ENCODE measurements around the gene COP1. TPM values are rescaled to one million over a fixed set of nuclear protein-coding genes. Genes with fewer than 3 reads are reported as not detected.

Gene COP1
- polyA plus RNA-seq, 1 experiment = 43.7 TPM

GRCh38 chr1:175914115-175914514 is 293.0 kb downstream of the COP1 start:
- no peak overlapping the region for H3K27ac ChIP-seq (ENCODE audit: low read depth, low read length)
- DNase-seq (ENCODE audit: low read depth, low spot score) = no peak
- no peak for TF ChIP-seq CTCF (IDR thresholded peaks at IDR 0.05; ENCODE audit: low read depth, low read length)
- ChIA-PET CTCF (interaction anchor here (1.0 to 1.8 kb wide), 2 partner anchors 26 to 27 kb away, joined by 3 to 4 read pairs; no protein-coding TSS in a partner anchor), POLR2A (no interaction called here)
- H3K9me3 ChIP-seq (ENCODE audit: control insufficient read depth, insufficient read depth, low read length) = no peaks in the 10 kb centered on the region
- H3K4me3 ChIP-seq (ENCODE audit: low read depth, low read length) = no peak overlapping the region
- no peaks in the 10 kb centered on the region for H3K27me3 ChIP-seq (ENCODE audit: control insufficient read depth, insufficient read depth, low read length)

GRCh38 chr1:175911138-175911537 is 295.9 kb downstream of the COP1 start:
- Histone ChIP-seq H3K9me3 (ENCODE audit: control insufficient read depth, insufficient read depth, low read length) (no peaks in the 10 kb centered on the region), H3K27ac (ENCODE audit: low read depth, low read length) (no peak overlapping the region), H3K4me3 (ENCODE audit: low read depth, low read length) (no peak overlapping the region), H3K27me3 (ENCODE audit: control insufficient read depth, insufficient read depth, low read length) (no peaks in the 10 kb centered on the region)
- CTCF ChIA-PET = interaction anchor here (0.9 kb wide), 1 partner anchor 24 kb away, joined by 3 read pairs; no protein-coding TSS in a partner anchor
- TF ChIP-seq CTCF (IDR thresholded peaks at IDR 0.05; ENCODE audit: low read depth, low read length) = no peak
- POLR2A ChIA-PET = no interaction called here
- DNase-seq (ENCODE audit: low read depth, low spot score) = no peak

- DNase-seq (ENCODE audit: low read depth, low spot score) = no peak
- H3K4me3 ChIP-seq (ENCODE audit: low read depth, low read length) = no peak overlapping the region
- ChIA-PET POLR2A (no interaction called here), CTCF (no interaction called here)
- TF ChIP-seq CTCF (IDR thresholded peaks at IDR 0.05; ENCODE audit: low read depth, low read length) = no peak
- no peaks in the 10 kb centered on the region for H3K9me3 ChIP-seq (ENCODE audit: control insufficient read depth, insufficient read depth, low read length)
- H3K27me3 ChIP-seq (ENCODE audit: control insufficient read depth, insufficient read depth, low read length) = no peaks in the 10 kb centered on the region
- H3K27ac ChIP-seq (ENCODE audit: low read depth, low read length) = no peak overlapping the region
These were observed 300.7 kb downstream of the COP1 start for GRCh38 chr1:175906370-175906769.

- no peak for DNase-seq (ENCODE audit: low read depth, low spot score)
- TF ChIP-seq CTCF (IDR thresholded peaks at IDR 0.05; ENCODE audit: low read depth, low read length) = no peak
- Histone ChIP-seq H3K27me3 (ENCODE audit: control insufficient read depth, insufficient read depth, low read length) (no peaks in the 10 kb centered on the region), H3K9me3 (ENCODE audit: control insufficient read depth, insufficient read depth, low read length) (no peaks in the 10 kb centered on the region), H3K27ac (ENCODE audit: low read depth, low read length) (no peak overlapping the region), H3K4me3 (ENCODE audit: low read depth, low read length) (no peak overlapping the region)
- POLR2A ChIA-PET = no interaction called here
- CTCF ChIA-PET = interaction anchor here (0.7 kb wide), 1 partner anchor 29 kb away, joined by 3 read pairs; no protein-coding TSS in a partner anchor
These were observed 302.3 kb downstream of the COP1 start for GRCh38 chr1:175904808-175905207.

GRCh38 chr1:175902281-175902680 is 304.8 kb downstream of the COP1 start:
- POLR2A ChIA-PET = no interaction called here
- Histone ChIP-seq H3K4me3 (ENCODE audit: low read depth, low read length) (no peak overlapping the region), H3K27me3 (ENCODE audit: control insufficient read depth, insufficient read depth, low read length) (no peaks in the 10 kb centered on the region), H3K27ac (ENCODE audit: low read depth, low read length) (no peak overlapping the region), H3K9me3 (ENCODE audit: control insufficient read depth, insufficient read depth, low read length) (no peaks in the 10 kb centered on the region)
- TF ChIP-seq CTCF (IDR thresholded peaks at IDR 0.05; ENCODE audit: low read depth, low read length) = no peak
- no peak for DNase-seq (ENCODE audit: low read depth, low spot score)
- CTCF ChIA-PET = no interaction called here
